Gastroesophageal sphincter (tissue), 3 donors: ENCODE measurements around the gene DACT2.

Experiments
- CTCF ChIP-seq, 4 experiments: fragments of 200-600 bp in 2 of 4; fragments of 450-650 bp in 2 of 4; sonication (generic) in 1 of 4; IDR thresholded peaks; one replicate each; pipeline ENCODE4 v1.5.1; 2017 to 2019; ENCODE audit warnings: antibody characterized with exemption in 4 of 4, mild to moderate bottlenecking in 2 of 4, moderate library complexity in 2 of 4
- EP300 ChIP-seq: sonication (generic); formaldehyde crosslinking; IDR thresholded peaks from one replicate; pipeline ENCODE4 v1.6.1; 2017; ENCODE audit warnings: antibody characterized with exemption, mild to moderate bottlenecking
- POLR2A ChIP-seq, 2 donors: fragments of 450-650 bp; IDR thresholded peaks; one replicate each; pipeline ENCODE4 v1.6.1; 2017; ENCODE audit warnings: antibody characterized with exemption in 2 of 2, mild to moderate bottlenecking in 2 of 2, moderate library complexity in 1 of 2
- POLR2AphosphoS5 ChIP-seq: sonication (generic); formaldehyde crosslinking; IDR thresholded peaks from one replicate; pipeline ENCODE4 v1.6.1; 2017; ENCODE audit warnings: antibody characterized with exemption

GRCh38 chr6:168328086-168328485, 8.5 kb upstream of the DACT2 start:
- TF ChIP-seq CTCF (IDR thresholded peaks at IDR 0.05) (no peak), POLR2A (IDR thresholded peaks at IDR 0.05) (no peak), EP300 (no peak), POLR2AphosphoS5 (no peak)
